ENCODE measurements around the gene ACTR5. TPM values are rescaled to one million over a fixed set of nuclear protein-coding genes. Genes with fewer than 3 reads are reported as not detected.

The ACTR5 gene
- total RNA-seq, 1 experiment from 2014 or later = 4.5 TPM

DNA sequence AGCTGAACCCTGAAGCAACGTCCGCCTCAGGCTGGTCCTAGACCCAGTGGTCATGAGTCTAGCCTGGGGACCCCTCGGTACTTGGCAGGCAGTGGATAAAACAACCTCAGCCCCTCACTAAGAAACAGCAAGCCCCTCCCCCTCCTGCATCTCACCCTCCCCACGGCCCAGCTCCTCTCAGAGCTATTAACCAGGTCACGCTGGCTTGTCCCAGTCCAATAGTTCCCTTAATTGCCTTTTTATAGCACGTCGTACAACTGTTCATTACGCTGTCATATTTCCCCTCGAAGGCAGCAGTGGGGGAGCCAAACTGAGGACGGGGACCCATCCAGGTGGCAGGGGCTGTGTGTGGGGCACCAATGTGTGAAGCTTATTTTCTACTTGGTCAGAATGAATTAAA is 32.6 kb upstream of the ACTR5 start:
- Histone ChIP-seq H3K36me3 (ENCODE audit: insufficient read depth, low read length) (no peaks in the 10 kb centered on the region), H3K9ac (ENCODE audit: low read length) (no peak overlapping the region), H2AFZ (ENCODE audit: low read length) (no peak overlapping the region), H3K9me3 (ENCODE audit: low read length) (no peaks in the 10 kb centered on the region), H3K79me2 (ENCODE audit: low read length) (no peaks in the 10 kb centered on the region), H3K4me3 (ENCODE audit: low read length) (no peak overlapping the region), H3K27me3 (ENCODE audit: low read length) (no peaks in the 10 kb centered on the region), H3K9me2 (replicated peaks; ENCODE audit: insufficient read depth, low read length) (no peaks in the 10 kb centered on the region), H3K4me1 (ENCODE audit: low read length) (no peaks in the 10 kb centered on the region), H3K4me2 (ENCODE audit: low read depth, low read length, poor library complexity, severe bottlenecking) (no peak overlapping the region), H3K27ac (ENCODE audit: low read length) (no peak overlapping the region), H4K20me1 (ENCODE audit: insufficient read depth, low read depth, low read length) (no peaks in the 10 kb centered on the region)
- DNase-seq = no peak

GRCh38 chr20:38722683-38723016 is 25.6 kb upstream of the ACTR5 start:
- Histone ChIP-seq H4K20me1 (ENCODE audit: insufficient read depth, low read depth, low read length) (no peaks in the 10 kb centered on the region), H3K27me3 (ENCODE audit: low read length) (no peaks in the 10 kb centered on the region)

DNA sequence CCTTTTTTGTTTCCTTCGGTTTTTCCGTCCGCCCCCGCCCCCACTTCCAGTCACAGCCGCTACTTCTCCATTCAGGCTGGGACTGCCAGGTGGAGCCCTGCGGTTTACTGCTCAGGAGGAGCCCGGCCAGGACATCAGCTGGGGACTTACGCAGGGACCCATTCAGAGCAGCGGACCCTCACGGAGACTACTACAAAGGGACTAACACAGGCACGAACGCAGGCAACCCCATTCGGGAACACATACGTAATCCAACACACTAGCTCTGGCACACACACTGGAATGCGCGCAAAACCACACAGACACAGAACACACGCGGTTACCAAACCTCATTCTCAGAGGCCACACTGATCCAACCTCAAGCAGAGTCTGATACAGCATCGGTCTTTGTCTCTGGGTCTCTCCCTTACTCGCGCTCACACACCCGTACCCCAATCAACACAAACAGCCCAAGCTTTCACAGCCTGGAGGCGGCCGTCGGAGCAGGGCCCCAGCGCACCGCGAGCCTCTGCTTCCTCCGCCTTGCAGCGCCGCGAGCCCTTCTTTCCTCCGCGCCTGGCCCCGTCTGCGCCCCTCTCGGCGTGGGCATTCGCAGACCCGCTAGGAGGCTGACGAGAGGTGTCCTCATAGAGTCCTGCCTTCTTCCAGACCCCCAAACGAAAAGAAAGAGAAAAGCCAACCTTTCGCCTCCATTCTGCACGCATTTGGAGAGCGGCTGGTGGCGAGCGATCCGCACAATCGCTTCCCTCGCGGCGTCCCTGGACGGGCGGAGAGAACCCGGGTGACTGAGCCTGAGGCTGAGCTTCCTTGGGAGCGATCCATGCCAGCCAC is 25.0 kb upstream of the ACTR5 start:
- no peak overlapping the region for H2AFZ ChIP-seq (ENCODE audit: low read length)
- H3K9ac ChIP-seq (ENCODE audit: low read length) = no peak overlapping the region
- H3K9me2 ChIP-seq (replicated peaks; ENCODE audit: insufficient read depth, low read length) = no peaks in the 10 kb centered on the region
- DNase-seq = no peak
- no peaks in the 10 kb centered on the region for H3K36me3 ChIP-seq (ENCODE audit: insufficient read depth, low read length)
- no peaks in the 10 kb centered on the region for H4K20me1 ChIP-seq (ENCODE audit: insufficient read depth, low read depth, low read length)
- no peak overlapping the region for H3K27ac ChIP-seq (ENCODE audit: low read length)
- H3K4me2 ChIP-seq (ENCODE audit: low read depth, low read length, poor library complexity, severe bottlenecking) = no peak overlapping the region
- no peaks in the 10 kb centered on the region for H3K27me3 ChIP-seq (ENCODE audit: low read length)
- H3K4me1 ChIP-seq (ENCODE audit: low read length) = no peaks in the 10 kb centered on the region
- H3K4me3 ChIP-seq (ENCODE audit: low read length) = no peak overlapping the region
- H3K79me2 ChIP-seq (ENCODE audit: low read length) = no peaks in the 10 kb centered on the region
- H3K9me3 ChIP-seq (ENCODE audit: low read length) = no peaks in the 10 kb centered on the region

More at GRCh38 chr20:38722683-38723016, 25.6 kb upstream of the ACTR5 start:
- Histone ChIP-seq H3K9me3 (ENCODE audit: low read length) (no peaks in the 10 kb centered on the region), H3K4me1 (ENCODE audit: low read length) (no peaks in the 10 kb centered on the region), H2AFZ (ENCODE audit: low read length) (no peak overlapping the region), H3K4me3 (ENCODE audit: low read length) (no peak overlapping the region), H3K79me2 (ENCODE audit: low read length) (no peaks in the 10 kb centered on the region), H3K27ac (ENCODE audit: low read length) (no peak overlapping the region), H3K4me2 (ENCODE audit: low read depth, low read length, poor library complexity, severe bottlenecking) (no peak overlapping the region), H3K36me3 (ENCODE audit: insufficient read depth, low read length) (no peaks in the 10 kb centered on the region), H3K9ac (ENCODE audit: low read length) (no peak overlapping the region), H3K9me2 (replicated peaks; ENCODE audit: insufficient read depth, low read length) (no peaks in the 10 kb centered on the region)
- no peak for DNase-seq

- Histone ChIP-seq H3K27ac (ENCODE audit: low read length) (no peak within 1 kb of the TSS), H3K36me3 (ENCODE audit: insufficient read depth, low read length) (no peaks in the 10 kb centered on the region), H3K27me3 (ENCODE audit: low read length) (no peaks in the 10 kb centered on the region), H3K4me3 (ENCODE audit: low read length) (no peak within 1 kb of the TSS), H2AFZ (ENCODE audit: low read length) (no peak within 1 kb of the TSS), H4K20me1 (ENCODE audit: insufficient read depth, low read depth, low read length) (no peaks in the 10 kb centered on the region), H3K9me2 (replicated peaks; ENCODE audit: insufficient read depth, low read length) (no peaks in the 10 kb centered on the region), H3K4me2 (ENCODE audit: low read depth, low read length, poor library complexity, severe bottlenecking) (no peak within 1 kb of the TSS), H3K79me2 (ENCODE audit: low read length) (no peaks in the 10 kb centered on the region), H3K9me3 (ENCODE audit: low read length) (no peaks in the 10 kb centered on the region), H3K4me1 (ENCODE audit: low read length) (no peaks in the 10 kb centered on the region), H3K9ac (ENCODE audit: low read length) (no peak within 1 kb of the TSS)
- DNase-seq = no peak
Measured at GRCh38 chr20:38723848-38724625, 24.2 kb upstream of the ACTR5 start, which contains the start of gene SLC32A1. SLC32A1 (plus strand) TSS chr20:38724486; CDS start chr20:38724725, 239 bp downstream.

DNA sequence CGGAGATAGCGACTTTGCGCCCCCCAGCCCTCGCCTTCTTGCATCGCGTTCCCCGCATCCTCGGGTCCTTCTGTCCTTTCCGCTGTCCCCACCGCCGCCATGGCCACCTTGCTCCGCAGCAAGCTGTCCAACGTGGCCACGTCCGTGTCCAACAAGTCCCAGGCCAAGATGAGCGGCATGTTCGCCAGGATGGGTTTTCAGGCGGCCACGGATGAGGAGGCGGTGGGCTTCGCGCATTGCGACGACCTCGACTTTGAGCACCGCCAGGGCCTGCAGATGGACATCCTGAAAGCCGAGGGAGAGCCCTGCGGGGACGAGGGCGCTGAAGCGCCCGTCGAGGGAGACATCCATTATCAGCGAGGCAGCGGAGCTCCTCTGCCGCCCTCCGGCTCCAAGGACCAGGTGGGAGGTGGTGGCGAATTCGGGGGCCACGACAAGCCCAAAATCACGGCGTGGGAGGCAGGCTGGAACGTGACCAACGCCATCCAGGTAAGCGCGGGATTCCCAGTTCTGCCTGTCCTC is 23.6 kb upstream of the ACTR5 start:
- Histone ChIP-seq H3K36me3 (ENCODE audit: insufficient read depth, low read length) (no peaks in the 10 kb centered on the region), H2AFZ (ENCODE audit: low read length) (no peak overlapping the region), H4K20me1 (ENCODE audit: insufficient read depth, low read depth, low read length) (no peaks in the 10 kb centered on the region), H3K4me2 (ENCODE audit: low read depth, low read length, poor library complexity, severe bottlenecking) (no peak overlapping the region), H3K27ac (ENCODE audit: low read length) (no peak overlapping the region), H3K9me3 (ENCODE audit: low read length) (no peaks in the 10 kb centered on the region), H3K4me1 (ENCODE audit: low read length) (no peaks in the 10 kb centered on the region), H3K9ac (ENCODE audit: low read length) (no peak overlapping the region), H3K4me3 (ENCODE audit: low read length) (no peak overlapping the region), H3K27me3 (ENCODE audit: low read length) (no peaks in the 10 kb centered on the region), H3K79me2 (ENCODE audit: low read length) (no peaks in the 10 kb centered on the region), H3K9me2 (replicated peaks; ENCODE audit: insufficient read depth, low read length) (no peaks in the 10 kb centered on the region)
- no peak for DNase-seq

GRCh38 chr20:38725148-38725901 is 22.9 kb upstream of the ACTR5 start:
- Histone ChIP-seq H2AFZ (ENCODE audit: low read length) (no peak overlapping the region), H3K27ac (ENCODE audit: low read length) (no peak overlapping the region), H3K4me3 (ENCODE audit: low read length) (no peak overlapping the region), H3K36me3 (ENCODE audit: insufficient read depth, low read length) (no peaks in the 10 kb centered on the region), H3K4me2 (ENCODE audit: low read depth, low read length, poor library complexity, severe bottlenecking) (no peak overlapping the region), H3K27me3 (ENCODE audit: low read length) (no peaks in the 10 kb centered on the region), H3K9ac (ENCODE audit: low read length) (no peak overlapping the region), H3K4me1 (ENCODE audit: low read length) (no peaks in the 10 kb centered on the region), H3K79me2 (ENCODE audit: low read length) (no peaks in the 10 kb centered on the region), H4K20me1 (ENCODE audit: insufficient read depth, low read depth, low read length) (no peaks in the 10 kb centered on the region), H3K9me3 (ENCODE audit: low read length) (no peaks in the 10 kb centered on the region), H3K9me2 (replicated peaks; ENCODE audit: insufficient read depth, low read length) (no peaks in the 10 kb centered on the region)
- no peak for DNase-seq

- DNase-seq = no peak
- no peak overlapping the region for H2AFZ ChIP-seq (ENCODE audit: low read length)
Measured at GRCh38 chr20:38725931-38726803, 22.1 kb upstream of the ACTR5 start.

More at GRCh38 chr20:38725931-38726803, 22.1 kb upstream of the ACTR5 start:
- H3K4me2 ChIP-seq (ENCODE audit: low read depth, low read length, poor library complexity, severe bottlenecking) = no peak overlapping the region
- peaks cover 3% of the 10 kb centered on the region for H3K4me1 ChIP-seq (ENCODE audit: low read length)
- no peak overlapping the region for H3K27ac ChIP-seq (ENCODE audit: low read length)
- no peak overlapping the region for H3K9ac ChIP-seq (ENCODE audit: low read length)
- no peaks in the 10 kb centered on the region for H3K9me2 ChIP-seq (replicated peaks; ENCODE audit: insufficient read depth, low read length)
- H3K36me3 ChIP-seq (ENCODE audit: insufficient read depth, low read length) = no peaks in the 10 kb centered on the region
- no peak overlapping the region for H3K4me3 ChIP-seq (ENCODE audit: low read length)
- no peaks in the 10 kb centered on the region for H4K20me1 ChIP-seq (ENCODE audit: insufficient read depth, low read depth, low read length)
- no peaks in the 10 kb centered on the region for H3K9me3 ChIP-seq (ENCODE audit: low read length)
- H3K79me2 ChIP-seq (ENCODE audit: low read length) = no peaks in the 10 kb centered on the region
- no peaks in the 10 kb centered on the region for H3K27me3 ChIP-seq (ENCODE audit: low read length)

Data from Karpas-422 (cell line).